ENCODE results near the gene DSCAML1.

- TF ChIP-seq POLR2A (IDR thresholded peaks at IDR 0.05) (no peak), CTCF (IDR thresholded peaks at IDR 0.05) (no peak)
Observed at GRCh38 chr11:117511483-117511930, 285.5 kb downstream of the DSCAML1 start.
